ENCODE data around the gene CMSS1.

Gene CMSS1

GRCh38 chr3:99881121-99881524 lies 63.5 kb downstream of the CMSS1 start:
- no peak for TF ChIP-seq TAF1 (IDR thresholded peaks at IDR 0.05; ENCODE audit: borderline replicate concordance, insufficient read depth, low read length)
- no peak for TF ChIP-seq POLR2AphosphoS5 (IDR thresholded peaks at IDR 0.05; ENCODE audit: low read depth, low read length)
- no peak for TF ChIP-seq SIN3A (IDR thresholded peaks at IDR 0.05; ENCODE audit: borderline replicate concordance, insufficient read depth, low read length)
- TF ChIP-seq, protein P1, sequence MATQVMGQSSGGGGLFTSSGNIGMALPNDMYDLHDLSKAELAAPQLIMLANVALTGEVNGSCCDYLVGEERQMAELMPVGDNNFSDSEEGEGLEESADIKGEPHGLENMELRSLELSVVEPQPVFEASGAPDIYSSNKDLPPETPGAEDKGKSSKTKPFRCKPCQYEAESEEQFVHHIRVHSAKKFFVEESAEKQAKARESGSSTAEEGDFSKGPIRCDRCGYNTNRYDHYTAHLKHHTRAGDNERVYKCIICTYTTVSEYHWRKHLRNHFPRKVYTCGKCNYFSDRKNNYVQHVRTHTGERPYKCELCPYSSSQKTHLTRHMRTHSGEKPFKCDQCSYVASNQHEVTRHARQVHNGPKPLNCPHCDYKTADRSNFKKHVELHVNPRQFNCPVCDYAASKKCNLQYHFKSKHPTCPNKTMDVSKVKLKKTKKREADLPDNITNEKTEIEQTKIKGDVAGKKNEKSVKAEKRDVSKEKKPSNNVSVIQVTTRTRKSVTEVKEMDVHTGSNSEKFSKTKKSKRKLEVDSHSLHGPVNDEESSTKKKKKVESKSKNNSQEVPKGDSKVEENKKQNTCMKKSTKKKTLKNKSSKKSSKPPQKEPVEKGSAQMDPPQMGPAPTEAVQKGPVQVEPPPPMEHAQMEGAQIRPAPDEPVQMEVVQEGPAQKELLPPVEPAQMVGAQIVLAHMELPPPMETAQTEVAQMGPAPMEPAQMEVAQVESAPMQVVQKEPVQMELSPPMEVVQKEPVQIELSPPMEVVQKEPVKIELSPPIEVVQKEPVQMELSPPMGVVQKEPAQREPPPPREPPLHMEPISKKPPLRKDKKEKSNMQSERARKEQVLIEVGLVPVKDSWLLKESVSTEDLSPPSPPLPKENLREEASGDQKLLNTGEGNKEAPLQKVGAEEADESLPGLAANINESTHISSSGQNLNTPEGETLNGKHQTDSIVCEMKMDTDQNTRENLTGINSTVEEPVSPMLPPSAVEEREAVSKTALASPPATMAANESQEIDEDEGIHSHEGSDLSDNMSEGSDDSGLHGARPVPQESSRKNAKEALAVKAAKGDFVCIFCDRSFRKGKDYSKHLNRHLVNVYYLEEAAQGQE (IDR thresholded peaks at IDR 0.05; ENCODE audit: insufficient read depth in 1 of 2, low read depth in 2 of 2, low read length in 2 of 2) = no peak
- no peak for TF ChIP-seq FOXP2 (optimal IDR thresholded peaks at IDR 0.05; ENCODE audit: borderline replicate concordance, extremely low read depth, extremely low read length, insufficient read depth)

DNA sequence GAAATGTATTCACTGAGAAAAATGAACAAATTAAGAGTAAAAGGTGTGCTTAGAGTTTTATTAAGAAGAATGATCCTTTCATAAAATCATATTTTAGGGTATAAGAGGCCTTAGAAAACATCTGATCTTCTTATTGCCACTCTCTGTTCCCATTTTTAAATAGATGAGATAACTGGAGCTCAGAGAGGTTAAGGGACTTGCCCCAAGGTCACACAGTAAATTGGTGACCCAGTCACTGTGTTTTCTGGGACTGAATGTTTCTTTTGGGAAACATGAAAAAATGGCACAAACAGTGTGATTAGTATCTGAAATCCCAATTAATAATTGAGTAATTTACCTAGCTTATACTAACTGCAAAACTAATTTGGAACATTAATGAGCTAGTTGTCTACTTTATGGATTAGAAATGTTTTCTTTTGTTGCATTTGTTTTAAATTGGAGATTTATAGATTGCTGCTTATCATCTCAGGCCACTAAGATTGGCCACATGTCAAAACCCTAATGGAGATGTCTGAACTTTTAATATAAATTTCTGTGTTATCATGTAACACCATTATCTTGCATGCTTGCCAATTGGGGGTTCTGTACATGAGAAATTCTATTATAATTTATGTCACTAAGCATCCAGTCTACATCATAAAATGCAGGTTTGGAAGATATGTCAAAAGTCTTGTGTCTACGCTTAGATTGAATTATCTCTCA lies 64.9 kb downstream of the CMSS1 start:
- TF ChIP-seq POLR2AphosphoS5 (IDR thresholded peaks at IDR 0.05; ENCODE audit: low read depth, low read length) (no peak), SIN3A (IDR thresholded peaks at IDR 0.05; ENCODE audit: borderline replicate concordance, insufficient read depth, low read length) (no peak), TAF1 (IDR thresholded peaks at IDR 0.05; ENCODE audit: borderline replicate concordance, insufficient read depth, low read length) (no peak), FOXP2 (optimal IDR thresholded peaks at IDR 0.05; ENCODE audit: borderline replicate concordance, extremely low read depth, extremely low read length, insufficient read depth) (no peak)
- TF ChIP-seq, protein P1 (IDR thresholded peaks at IDR 0.05; ENCODE audit: insufficient read depth in 1 of 2, low read depth in 2 of 2, low read length in 2 of 2) = no peak

- TF ChIP-seq SIN3A (IDR thresholded peaks at IDR 0.05; ENCODE audit: borderline replicate concordance, insufficient read depth, low read length) (no peak), FOXP2 (optimal IDR thresholded peaks at IDR 0.05; ENCODE audit: borderline replicate concordance, extremely low read depth, extremely low read length, insufficient read depth) (no peak), POLR2AphosphoS5 (IDR thresholded peaks at IDR 0.05; ENCODE audit: low read depth, low read length) (no peak), TAF1 (IDR thresholded peaks at IDR 0.05; ENCODE audit: borderline replicate concordance, insufficient read depth, low read length) (no peak)
- TF ChIP-seq, protein P1 (IDR thresholded peaks at IDR 0.05; ENCODE audit: insufficient read depth in 1 of 2, low read depth in 2 of 2, low read length in 2 of 2) = no peak
Observed at GRCh38 chr3:99883138-99883461, 65.4 kb downstream of the CMSS1 start.

GRCh38 chr3:99883693-99884092 lies 66.0 kb downstream of the CMSS1 start:
- TF ChIP-seq TAF1 (IDR thresholded peaks at IDR 0.05; ENCODE audit: borderline replicate concordance, insufficient read depth, low read length) (no peak), POLR2AphosphoS5 (IDR thresholded peaks at IDR 0.05; ENCODE audit: low read depth, low read length) (no peak), SIN3A (IDR thresholded peaks at IDR 0.05; ENCODE audit: borderline replicate concordance, insufficient read depth, low read length) (no peak), FOXP2 (optimal IDR thresholded peaks at IDR 0.05; ENCODE audit: borderline replicate concordance, extremely low read depth, extremely low read length, insufficient read depth) (no peak)
- TF ChIP-seq, protein P1 (IDR thresholded peaks at IDR 0.05; ENCODE audit: insufficient read depth in 1 of 2, low read depth in 2 of 2, low read length in 2 of 2) = no peak
